ENCODE data around the gene WTAP.

DNA sequence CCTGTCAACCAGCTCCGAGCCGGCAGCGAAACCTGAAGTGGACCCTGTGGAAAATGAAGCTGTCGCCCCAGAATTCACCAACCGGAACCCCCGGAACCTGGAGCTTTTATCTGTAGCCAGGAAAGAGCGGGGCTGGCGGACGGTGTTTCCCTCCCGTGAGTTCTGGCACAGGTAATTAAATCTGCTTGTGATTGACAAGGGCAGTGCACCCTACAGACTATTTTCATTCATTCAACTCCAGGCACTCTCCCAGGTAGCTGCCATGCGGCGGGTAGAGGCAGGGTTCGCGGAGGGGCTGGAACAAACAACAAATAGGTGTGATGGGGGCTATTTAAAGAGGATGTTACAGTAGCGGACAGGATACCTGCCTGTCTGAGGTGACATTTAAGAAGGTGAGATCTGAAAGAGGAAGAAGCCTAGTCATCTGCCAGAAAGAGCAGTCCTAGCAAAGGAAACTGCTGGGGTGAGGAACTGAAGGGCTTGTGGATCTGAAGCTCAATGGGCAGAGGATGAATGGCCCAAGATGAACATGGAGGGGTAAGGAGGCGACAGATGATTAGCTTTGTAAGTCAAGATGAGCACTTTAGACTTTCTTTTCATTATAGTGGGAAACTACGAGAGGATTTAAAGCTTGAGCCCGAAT, 63.8 kb downstream of the WTAP start:
- TF ChIP-seq CTCF (IDR thresholded peaks at IDR 0.05), result no peak
- TF ChIP-seq EP300 (IDR thresholded peaks at IDR 0.05; ENCODE audit: low read depth), result no peak
- no peak for TF ChIP-seq POLR2A (IDR thresholded peaks at IDR 0.05)

All from transverse colon (tissue), 3 donors.